Left ventricle myocardium inferior (tissue), 1 donor: ENCODE data around the gene TRAF3. TPM values are rescaled to one million over a fixed set of nuclear protein-coding genes. Genes with fewer than 3 reads are reported as not detected.

ENCODE experiments used
- DNase-seq: peaks from one replicate; pipeline ENCODE4 v3.0.0-alpha.2; 2020
- H3K27ac ChIP-seq: fragments of 200-600 bp; replicated peaks from 2 replicates; pipeline ENCODE4 v1.8.0; 2021
- H3K27me3 ChIP-seq: fragments of 200-600 bp; 2 replicates; pipeline ENCODE4 v1.8.0; 2021; ENCODE audit warnings: low read depth
- H3K36me3 ChIP-seq: fragments of 200-600 bp; 2 replicates; pipeline ENCODE4 v1.8.0; 2021
- H3K4me1 ChIP-seq: fragments of 200-600 bp; 2 replicates; pipeline ENCODE4 v1.8.0; 2021
- H3K4me3 ChIP-seq: fragments of 200-600 bp; 2 replicates; pipeline ENCODE4 v1.8.0; 2021; ENCODE audit warnings: mild to moderate bottlenecking, moderate library complexity
- H3K9me3 ChIP-seq: fragments of 200-600 bp; replicated peaks from 2 replicates; pipeline ENCODE4 v1.8.0; 2021
- intact Hi-C: fragments of 100-400 bp; cut with micrococcal nuclease; formaldehyde crosslinking; loops from one replicate; pipeline ENCODE4 v1.11.0; 2022
- total RNA-seq: library from RNA; stranded (reverse); fragmentation: NEBNext Ultra II Directional; extraction: Animal tissue kit (Norgen Biotek cat#: 25700); gene quantifications from one replicate; pipeline ENCODE4 v1.2.1, GENCODE V29; 2021
- TF ChIP-seq, protein P1 (sequence below): fragments of 200-600 bp; IDR thresholded peaks from 2 replicates; pipeline ENCODE4 v1.8.0; 2021; ENCODE audit warnings: antibody characterized with exemption, mild to moderate bottlenecking, borderline replicate concordance
- donor health status: DM: no; HTN: yes; CAD: no; lungs with severe emphysema.

The TRAF3 gene
- total RNA-seq, 1 donor from 2014 or later: 11.3 TPM

- H3K4me3 ChIP-seq: no peak overlapping the region
- H3K27me3 ChIP-seq: no peaks in the 10 kb centered on the region
- H3K4me1 ChIP-seq: peaks cover 2% of the 10 kb centered on the region
- H3K27ac ChIP-seq: no peak overlapping the region
- no peaks in the 10 kb centered on the region for H3K36me3 ChIP-seq
- no peak for DNase-seq
- intact Hi-C loops: no loop called here
- TF ChIP-seq, protein P1, sequence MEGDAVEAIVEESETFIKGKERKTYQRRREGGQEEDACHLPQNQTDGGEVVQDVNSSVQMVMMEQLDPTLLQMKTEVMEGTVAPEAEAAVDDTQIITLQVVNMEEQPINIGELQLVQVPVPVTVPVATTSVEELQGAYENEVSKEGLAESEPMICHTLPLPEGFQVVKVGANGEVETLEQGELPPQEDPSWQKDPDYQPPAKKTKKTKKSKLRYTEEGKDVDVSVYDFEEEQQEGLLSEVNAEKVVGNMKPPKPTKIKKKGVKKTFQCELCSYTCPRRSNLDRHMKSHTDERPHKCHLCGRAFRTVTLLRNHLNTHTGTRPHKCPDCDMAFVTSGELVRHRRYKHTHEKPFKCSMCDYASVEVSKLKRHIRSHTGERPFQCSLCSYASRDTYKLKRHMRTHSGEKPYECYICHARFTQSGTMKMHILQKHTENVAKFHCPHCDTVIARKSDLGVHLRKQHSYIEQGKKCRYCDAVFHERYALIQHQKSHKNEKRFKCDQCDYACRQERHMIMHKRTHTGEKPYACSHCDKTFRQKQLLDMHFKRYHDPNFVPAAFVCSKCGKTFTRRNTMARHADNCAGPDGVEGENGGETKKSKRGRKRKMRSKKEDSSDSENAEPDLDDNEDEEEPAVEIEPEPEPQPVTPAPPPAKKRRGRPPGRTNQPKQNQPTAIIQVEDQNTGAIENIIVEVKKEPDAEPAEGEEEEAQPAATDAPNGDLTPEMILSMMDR: no peak
- no peaks in the 10 kb centered on the region for H3K9me3 ChIP-seq
These were observed 7.8 kb downstream of the TRAF3 start for GRCh38 chr14:102784892-102785594.

- no peaks in the 10 kb centered on the region for H3K36me3 ChIP-seq
- no peaks in the 10 kb centered on the region for H3K9me3 ChIP-seq
- no peaks in the 10 kb centered on the region for H3K4me1 ChIP-seq
- no peaks in the 10 kb centered on the region for H3K27me3 ChIP-seq
- DNase-seq: no peak
- TF ChIP-seq, protein P1: no peak
- intact Hi-C loops: no loop called here
- no peak overlapping the region for H3K27ac ChIP-seq
- no peak overlapping the region for H3K4me3 ChIP-seq
These were observed 8.3 kb downstream of the TRAF3 start for GRCh38 chr14:102785595-102785963.

- Histone ChIP-seq H3K27me3 (no peaks in the 10 kb centered on the region), H3K4me1 (no peaks in the 10 kb centered on the region), H3K4me3 (no peak overlapping the region), H3K9me3 (no peaks in the 10 kb centered on the region), H3K27ac (no peak overlapping the region), H3K36me3 (no peaks in the 10 kb centered on the region)
- intact Hi-C loops: no loop called here
- TF ChIP-seq, protein P1: no peak
- no peak for DNase-seq
These were observed 9.5 kb downstream of the TRAF3 start for GRCh38 chr14:102786768-102787167.

DNA sequence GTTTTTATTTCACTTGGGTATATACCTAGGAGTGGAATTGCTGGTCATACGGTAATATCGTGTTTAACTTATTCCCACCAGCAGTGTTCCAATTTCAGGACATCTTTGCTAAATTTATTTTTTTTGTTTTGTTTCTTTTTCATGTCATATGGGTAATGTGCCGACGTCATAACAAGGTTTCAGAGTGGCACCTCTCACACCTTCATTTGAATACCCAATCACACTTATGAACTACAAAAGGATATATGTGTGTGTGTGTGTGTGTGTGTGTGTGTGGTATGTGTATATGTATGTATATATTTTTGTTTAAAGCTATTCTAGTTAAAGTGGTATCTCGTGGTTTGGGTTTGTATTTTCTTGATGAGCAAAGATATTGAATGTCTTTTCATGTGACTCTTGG lies 12.1 kb downstream of the TRAF3 start:
- no peak for DNase-seq
- intact Hi-C loops: no loop called here
- Histone ChIP-seq H3K4me1 (no peaks in the 10 kb centered on the region), H3K36me3 (no peaks in the 10 kb centered on the region), H3K27me3 (no peaks in the 10 kb centered on the region), H3K4me3 (no peak overlapping the region), H3K9me3 (peaks cover 6% of the 10 kb centered on the region), H3K27ac (no peak overlapping the region)
- TF ChIP-seq, protein P1: no peak

DNA sequence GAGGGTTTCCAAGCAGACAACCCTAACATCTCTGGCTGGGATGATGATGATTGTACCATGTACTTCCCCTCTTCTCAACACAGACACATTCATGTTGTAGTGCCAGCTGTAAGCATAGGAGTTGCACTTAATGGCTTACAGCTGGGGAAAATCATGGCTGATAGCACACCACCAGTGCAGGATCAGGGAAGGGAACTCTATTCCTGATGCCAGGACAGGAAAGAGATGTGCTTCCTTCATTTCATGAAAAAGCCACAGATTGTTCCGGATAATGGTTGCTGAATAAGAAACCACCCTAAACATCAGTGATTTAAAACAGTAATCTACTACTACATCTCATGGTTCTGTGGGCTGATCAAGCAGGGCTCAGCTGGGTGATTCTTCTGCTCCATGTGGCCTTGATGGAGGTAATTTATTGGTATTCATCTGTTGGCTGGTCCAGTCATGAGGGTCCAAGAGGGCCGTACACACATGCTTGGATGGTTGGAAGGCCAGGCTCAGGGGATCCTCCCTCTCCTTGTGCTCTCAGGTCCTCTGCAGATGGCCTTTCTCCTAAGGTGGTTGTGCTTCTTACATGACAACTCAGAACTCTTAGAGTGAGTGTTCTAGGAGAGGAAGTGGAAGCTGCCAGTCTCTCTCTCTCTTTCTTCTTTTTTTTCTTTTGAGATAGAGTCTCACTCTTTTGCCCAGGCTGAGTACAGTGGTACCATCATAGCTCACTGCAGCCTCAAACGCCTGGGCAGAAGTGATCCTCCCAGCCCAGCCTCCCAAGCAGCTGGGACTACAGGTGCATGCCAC lies 16.5 kb downstream of the TRAF3 start:
- Histone ChIP-seq H3K9me3 (peaks cover 6% of the 10 kb centered on the region), H3K4me3 (no peak overlapping the region), H3K4me1 (peaks cover 9% of the 10 kb centered on the region), H3K27ac (no peak overlapping the region), H3K27me3 (no peaks in the 10 kb centered on the region), H3K36me3 (no peaks in the 10 kb centered on the region)
- intact Hi-C loops: no loop called here
- DNase-seq: no peak
- TF ChIP-seq, protein P1: no peak
